Stomach smooth muscle (tissue), 2 donors: Measurements from ENCODE around the gene HUNK.
"Not testable (repeated sequence)": the region's sequence is repeated elsewhere in the genome, so short reads cannot be mapped to it uniquely, and the experiment has no call there.

Experiments used
- H3K27ac ChIP-seq: one replicate; pipeline ENCODE4 v1.7.0; 2013; ENCODE audit warnings: mild to moderate bottlenecking, low read length, inconsistent platforms
- H3K27me3 ChIP-seq, 2 donors: one replicate each; pipeline ENCODE4 v1.7.0; 2013; ENCODE audit warnings: low read length in 2 of 2; ENCODE audit not compliant: insufficient read depth in 2 of 2, control insufficient read depth in 1 of 2
- H3K36me3 ChIP-seq, 2 donors: one replicate each; pipeline ENCODE4 v1.7.0; 2013; ENCODE audit warnings: low read length in 2 of 2; ENCODE audit not compliant: control insufficient read depth in 2 of 2, insufficient read depth in 2 of 2
- H3K4me1 ChIP-seq: one replicate; pipeline ENCODE4 v1.7.0; 2013; ENCODE audit warnings: low read length; ENCODE audit not compliant: control insufficient read depth, insufficient read depth
- H3K4me3 ChIP-seq, 2 donors: one replicate each; pipeline ENCODE4 v1.7.0; 2013; ENCODE audit warnings: low read length in 2 of 2
- H3K9ac ChIP-seq, 2 donors: one replicate each; pipeline ENCODE4 v1.7.0; 2013; ENCODE audit warnings: low read length in 2 of 2, mild to moderate bottlenecking in 1 of 2
- H3K9me3 ChIP-seq, 2 donors: one replicate each; pipeline ENCODE4 v1.7.0; 2013; ENCODE audit warnings: low read length in 2 of 2; ENCODE audit not compliant: control insufficient read depth in 2 of 2
- donor health status: healthy.
- donor health status: Pancreatic carcinoma.

Gene HUNK

GRCh38 chr21:31871371-31871770 lies 1.4 kb upstream of the HUNK start:
- peaks cover 10 to 18% of the 10 kb centered on the region in 2 donors for H3K27me3 ChIP-seq

GRCh38 chr21:31872072-31872451 lies 758 bp upstream of the HUNK start:
- Histone ChIP-seq H3K4me3 (peak overlapping the region; percentile 29 to 69), H3K36me3 (no peaks in the 10 kb centered on the region), H3K27me3 (peaks cover 10 to 18% of the 10 kb centered on the region in 2 donors), H3K9me3 (no peaks in the 10 kb centered on the region), H3K27ac (no peak overlapping the region), H3K4me1 (peaks cover 23% of the 10 kb centered on the region), H3K9ac (no peak overlapping the region)

More at GRCh38 chr21:31871371-31871770, 1.4 kb upstream of the HUNK start:
- H3K27ac ChIP-seq, H3K9ac ChIP-seq, H3K9me3 ChIP-seq, H3K36me3 ChIP-seq, H3K4me3 ChIP-seq: not testable (repeated sequence)
- H3K4me1 ChIP-seq, result peaks cover 24% of the 10 kb centered on the region

- no peaks in the 10 kb centered on the region for H3K9me3 ChIP-seq
- H3K27ac ChIP-seq, result no peak overlapping the region
- no peak overlapping the region for H3K9ac ChIP-seq
- H3K36me3 ChIP-seq, result no peaks in the 10 kb centered on the region
- H3K4me3 ChIP-seq, result peak overlapping the region in 1 of 2 donors; percentile 69
- peaks cover 10 to 20% of the 10 kb centered on the region in 2 donors for H3K27me3 ChIP-seq
- H3K4me1 ChIP-seq, result peaks cover 23% of the 10 kb centered on the region
These were observed 465 bp downstream of the HUNK start for GRCh38 chr21:31873275-31873695.

GRCh38 chr21:31873696-31874599 lies 1.1 kb downstream of the HUNK start:
- Histone ChIP-seq H3K36me3 (no peaks in the 10 kb centered on the region), H3K4me1 (peaks cover 23% of the 10 kb centered on the region), H3K4me3 (peak overlapping the region; percentile 31 to 69), H3K27me3 (peaks cover 10 to 20% of the 10 kb centered on the region in 2 donors), H3K9me3 (no peaks in the 10 kb centered on the region), H3K27ac (no peak overlapping the region), H3K9ac (no peak overlapping the region)

- H3K4me1 ChIP-seq, result peaks cover 25% of the 10 kb centered on the region
- H3K27me3 ChIP-seq, result peaks cover 10 to 17% of the 10 kb centered on the region in 2 donors
- H3K36me3 ChIP-seq, result no peaks in the 10 kb centered on the region
- H3K9me3 ChIP-seq, result no peaks in the 10 kb centered on the region
- H3K9ac ChIP-seq, result no peak overlapping the region
- H3K4me3 ChIP-seq, result peak overlapping the region in 1 of 2 donors; percentile 35
- H3K27ac ChIP-seq, result no peak overlapping the region
These were observed 2.0 kb downstream of the HUNK start for GRCh38 chr21:31874812-31875212.

- H3K27ac ChIP-seq, result no peak overlapping the region
- H3K36me3 ChIP-seq, result no peaks in the 10 kb centered on the region
- no peak overlapping the region for H3K9ac ChIP-seq
- H3K4me3 ChIP-seq, result peak overlapping the region in 1 of 2 donors; percentile 35
- peaks cover 10 to 17% of the 10 kb centered on the region in 2 donors for H3K27me3 ChIP-seq
- H3K9me3 ChIP-seq, result no peaks in the 10 kb centered on the region
- peaks cover 25% of the 10 kb centered on the region for H3K4me1 ChIP-seq
These were observed 2.7 kb downstream of the HUNK start for GRCh38 chr21:31875496-31876015.

GRCh38 chr21:31877463-31877957 lies 4.7 kb downstream of the HUNK start:
- H3K9me3 ChIP-seq, result no peaks in the 10 kb centered on the region
- no peaks in the 10 kb centered on the region for H3K36me3 ChIP-seq
- peaks cover 18% of the 10 kb centered on the region for H3K4me1 ChIP-seq
- no peak overlapping the region for H3K27ac ChIP-seq
- H3K9ac ChIP-seq, result no peak overlapping the region
- peaks cover 10 to 18% of the 10 kb centered on the region in 2 donors for H3K27me3 ChIP-seq
- no peak overlapping the region for H3K4me3 ChIP-seq

- H3K4me3 ChIP-seq, result no peak overlapping the region
- H3K9ac ChIP-seq, result no peak overlapping the region
- H3K27me3 ChIP-seq, result peaks cover 6 to 18% of the 10 kb centered on the region in 2 donors
- H3K27ac ChIP-seq, result no peak overlapping the region
- no peaks in the 10 kb centered on the region for H3K36me3 ChIP-seq
- H3K4me1 ChIP-seq, result peaks cover 8% of the 10 kb centered on the region
- no peaks in the 10 kb centered on the region for H3K9me3 ChIP-seq
These were observed 6.0 kb downstream of the HUNK start for GRCh38 chr21:31878831-31879230.

GRCh38 chr21:31879241-31879650 lies 6.4 kb downstream of the HUNK start:
- Histone ChIP-seq H3K36me3 (no peaks in the 10 kb centered on the region), H3K4me3 (no peak overlapping the region), H3K4me1 (peaks cover 8% of the 10 kb centered on the region), H3K9ac (no peak overlapping the region), H3K27me3 (peaks cover 6 to 18% of the 10 kb centered on the region in 2 donors), H3K27ac (no peak overlapping the region), H3K9me3 (no peaks in the 10 kb centered on the region)

GRCh38 chr21:31879911-31880310 lies 7.1 kb downstream of the HUNK start:
- peaks cover 2 to 13% of the 10 kb centered on the region in 2 donors for H3K27me3 ChIP-seq
- no peak overlapping the region for H3K4me3 ChIP-seq
- H3K9ac ChIP-seq, result no peak overlapping the region
- no peaks in the 10 kb centered on the region for H3K9me3 ChIP-seq
- no peaks in the 10 kb centered on the region for H3K36me3 ChIP-seq
- peaks cover 4% of the 10 kb centered on the region for H3K4me1 ChIP-seq
- H3K27ac ChIP-seq, result no peak overlapping the region
